Kidney epithelial cell (primary cell): ENCODE data around the gene SENP8. TPM values are rescaled to one million over a fixed set of nuclear protein-coding genes. Genes with fewer than 3 reads are reported as not detected.

Source experiments
- DNase-seq: peaks from one replicate; pipeline ENCODE4 v3.0.0-alpha.2; 2010; ENCODE audit warnings: low read depth
- H3K27me3 ChIP-seq: 2 replicates; pipeline ENCODE4 v1.6.0; 2011; ENCODE audit warnings: low read length; ENCODE audit not compliant: control insufficient read depth, insufficient read depth
- H3K36me3 ChIP-seq: 2 replicates; pipeline ENCODE4 v1.5.1; 2011; ENCODE audit warnings: low read length; ENCODE audit not compliant: control insufficient read depth, insufficient read depth
- H3K4me3 ChIP-seq: 2 replicates; pipeline ENCODE4 v1.5.1; 2011; ENCODE audit warnings: low read depth, mild to moderate bottlenecking, control low read depth, low read length
- total RNA-seq: library from RNA; depleted of rRNA; stranded (reverse); fragments of >200 nt; gene quantifications from 2 replicates; pipeline ENCODE4 v1.2.3, GENCODE V29; 2015
- TF ChIP-seq, protein P1 (sequence below): IDR thresholded peaks from 2 replicates; pipeline ENCODE4 v1.5.1; 2011; ENCODE audit warnings: mild to moderate bottlenecking, moderate library complexity, low read length, control low read depth, inconsistent platforms; ENCODE audit not compliant: insufficient read depth, poor library complexity, severe bottlenecking

SENP8 gene
- total RNA-seq, 1 donor from 2014 or later = 3.0 TPM

DNA sequence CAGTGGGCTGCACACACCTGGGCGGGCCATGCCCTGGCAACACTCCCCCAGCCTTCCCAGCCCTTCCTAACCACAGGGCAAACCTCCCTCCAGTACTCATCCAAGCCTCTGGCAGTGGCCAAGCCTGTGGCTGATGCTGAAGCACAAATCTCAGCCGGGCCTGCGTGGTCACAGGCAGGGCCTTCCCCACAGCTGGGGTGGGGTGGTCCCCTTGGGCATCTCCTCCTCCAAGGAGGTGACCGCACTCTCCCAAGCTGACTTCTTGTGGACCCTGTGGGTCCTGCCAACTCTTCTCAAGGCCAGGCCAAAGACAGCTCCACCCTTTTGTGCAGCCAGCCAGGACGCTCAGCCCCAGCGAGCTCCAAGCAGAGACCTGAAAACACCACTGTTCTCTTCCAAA, 58.0 kb downstream of the SENP8 start:
- TF ChIP-seq, protein P1, sequence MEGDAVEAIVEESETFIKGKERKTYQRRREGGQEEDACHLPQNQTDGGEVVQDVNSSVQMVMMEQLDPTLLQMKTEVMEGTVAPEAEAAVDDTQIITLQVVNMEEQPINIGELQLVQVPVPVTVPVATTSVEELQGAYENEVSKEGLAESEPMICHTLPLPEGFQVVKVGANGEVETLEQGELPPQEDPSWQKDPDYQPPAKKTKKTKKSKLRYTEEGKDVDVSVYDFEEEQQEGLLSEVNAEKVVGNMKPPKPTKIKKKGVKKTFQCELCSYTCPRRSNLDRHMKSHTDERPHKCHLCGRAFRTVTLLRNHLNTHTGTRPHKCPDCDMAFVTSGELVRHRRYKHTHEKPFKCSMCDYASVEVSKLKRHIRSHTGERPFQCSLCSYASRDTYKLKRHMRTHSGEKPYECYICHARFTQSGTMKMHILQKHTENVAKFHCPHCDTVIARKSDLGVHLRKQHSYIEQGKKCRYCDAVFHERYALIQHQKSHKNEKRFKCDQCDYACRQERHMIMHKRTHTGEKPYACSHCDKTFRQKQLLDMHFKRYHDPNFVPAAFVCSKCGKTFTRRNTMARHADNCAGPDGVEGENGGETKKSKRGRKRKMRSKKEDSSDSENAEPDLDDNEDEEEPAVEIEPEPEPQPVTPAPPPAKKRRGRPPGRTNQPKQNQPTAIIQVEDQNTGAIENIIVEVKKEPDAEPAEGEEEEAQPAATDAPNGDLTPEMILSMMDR = no peak

DNA sequence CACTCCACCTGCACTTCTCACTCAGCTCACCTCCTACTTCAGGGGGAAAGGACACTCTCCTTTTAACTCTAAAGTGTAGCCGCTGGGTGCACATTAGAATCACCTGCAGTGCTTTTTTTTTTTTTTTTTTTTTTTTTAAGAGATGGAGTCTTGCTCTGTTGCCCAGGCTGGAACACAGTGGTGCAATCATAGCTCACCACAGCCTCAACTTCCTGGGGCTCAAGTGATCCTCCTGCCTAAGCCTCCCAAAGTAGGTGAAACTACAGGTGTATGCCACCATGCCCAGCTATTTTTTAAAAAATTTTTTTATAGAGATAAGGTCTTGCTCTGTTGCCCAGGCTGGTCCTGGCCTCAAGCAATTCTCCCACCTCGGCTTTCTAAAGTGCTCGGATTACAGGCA, 58.5 kb downstream of the SENP8 start:
- TF ChIP-seq, protein P1 = no peak
- Histone ChIP-seq H3K27me3 (peaks cover 9% of the 10 kb centered on the region), H3K4me3 (no peak overlapping the region), H3K36me3 (no peaks in the 10 kb centered on the region)
- no peak for DNase-seq

More for the DNA sequence above, 58.0 kb downstream of the SENP8 start:
- no peaks in the 10 kb centered on the region for H3K36me3 ChIP-seq
- H3K27me3 ChIP-seq = peaks cover 9% of the 10 kb centered on the region
- DNase-seq = no peak
- no peak overlapping the region for H3K4me3 ChIP-seq

GRCh38 chr15:72178976-72179585, 60.9 kb downstream of the SENP8 start:
- Histone ChIP-seq H3K27me3 (peaks cover 8% of the 10 kb centered on the region), H3K4me3 (no peak overlapping the region), H3K36me3 (no peaks in the 10 kb centered on the region)
- no peak for DNase-seq
- TF ChIP-seq, protein P1 = no peak

DNA sequence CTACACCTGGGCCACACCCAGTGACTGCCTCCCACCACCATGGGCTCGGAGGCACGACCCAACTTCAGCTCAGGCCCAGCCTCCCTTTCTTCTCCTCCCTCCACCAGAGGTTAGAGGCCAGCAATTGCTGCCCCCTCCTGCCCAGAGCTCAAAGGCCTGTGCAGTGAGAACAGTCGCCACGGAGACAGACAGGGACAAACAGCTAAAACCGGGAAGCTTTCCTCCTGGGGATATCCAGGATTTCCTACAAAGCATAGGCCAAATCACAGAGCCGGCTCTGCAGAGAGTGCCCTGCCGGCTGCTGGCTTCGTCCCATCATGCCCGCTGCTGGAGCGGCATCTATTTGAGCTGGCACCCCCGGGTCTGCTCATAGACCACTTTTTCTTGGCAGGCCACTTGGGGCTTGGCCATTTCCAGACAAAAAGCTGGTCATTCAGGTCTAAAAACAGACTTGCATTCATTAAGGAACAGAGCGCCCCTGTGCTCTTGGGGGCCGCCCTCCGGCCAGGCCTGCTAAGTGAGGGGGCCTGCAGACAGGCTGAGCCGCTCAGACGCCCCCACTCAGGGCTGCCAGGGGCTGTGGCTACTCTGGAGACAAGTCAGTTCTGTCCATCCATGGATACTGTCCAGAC, 61.9 kb downstream of the SENP8 start:
- DNase-seq = no peak
- Histone ChIP-seq H3K4me3 (no peak overlapping the region), H3K36me3 (no peaks in the 10 kb centered on the region), H3K27me3 (peaks cover 2% of the 10 kb centered on the region)
- TF ChIP-seq, protein P1 = no peak

- TF ChIP-seq, protein P1 = no peak
Measured at GRCh38 chr15:72180761-72181324, 62.6 kb downstream of the SENP8 start.

More at GRCh38 chr15:72180761-72181324, 62.6 kb downstream of the SENP8 start:
- Histone ChIP-seq H3K4me3 (no peak overlapping the region), H3K36me3 (no peaks in the 10 kb centered on the region), H3K27me3 (no peaks in the 10 kb centered on the region)
- no peak for DNase-seq
